Measurements from ENCODE around the gene XRCC6. TPM values are rescaled to one million over a fixed set of nuclear protein-coding genes. Genes with fewer than 3 reads are reported as not detected.

XRCC6 gene
- total RNA-seq, 8 experiments from 2014 or later = 205 to 384 (median 275) TPM

DNA sequence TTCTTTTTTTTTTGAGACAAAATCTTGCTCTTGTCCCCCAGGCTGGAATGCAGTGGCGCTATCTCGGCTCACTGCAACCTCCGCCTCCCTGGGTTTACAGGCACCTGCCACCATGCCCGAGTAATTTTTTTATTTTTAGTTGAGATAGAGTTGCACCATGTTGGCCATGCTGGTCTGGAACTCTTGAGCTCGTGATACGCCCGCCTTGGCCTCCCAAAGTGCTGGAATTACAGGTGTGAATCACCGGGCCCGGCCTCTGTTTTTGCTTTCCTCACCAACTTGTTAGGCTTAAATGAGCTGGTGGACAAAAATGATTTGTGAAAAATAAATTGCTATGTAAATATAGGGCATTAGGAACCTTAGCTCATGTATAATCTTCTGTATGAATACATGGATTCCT is 81.7 kb downstream of the XRCC6 start:
- H3K4me3 ChIP-seq = no peak overlapping the region
- 71 to 100% (median 89%) methylated on average over 1 to 9 of the region's 9 CpGs; no CpG with 5 or more reads in 1 of the 10 experiments for WGBS, 10 experiments
- H3K4me1 ChIP-seq (replicated peaks in 1 of 2) = no peaks in the 10 kb centered on the region
- in situ Hi-C loops (cut with MboI; ENCODE audit: low pct_unique_long_range_greater_than_20kb in 2 of 9, low sequenced_read_pairs in 9 of 9, unreplicated experiment in 9 of 9) = loop anchor here in 2 of 9 experiments (25.0 kb wide), 2 partner anchors 110 to 235 kb away; partner anchors contain the start of genes CCDC134 (in 1 of the 2), CENPM (in 1 of the 2) and TNFRSF13C (in 1 of the 2)
- ATAC-seq (replicated peaks in 6 of 8) = no peak
- H3K27ac ChIP-seq = no peak overlapping the region

DNA sequence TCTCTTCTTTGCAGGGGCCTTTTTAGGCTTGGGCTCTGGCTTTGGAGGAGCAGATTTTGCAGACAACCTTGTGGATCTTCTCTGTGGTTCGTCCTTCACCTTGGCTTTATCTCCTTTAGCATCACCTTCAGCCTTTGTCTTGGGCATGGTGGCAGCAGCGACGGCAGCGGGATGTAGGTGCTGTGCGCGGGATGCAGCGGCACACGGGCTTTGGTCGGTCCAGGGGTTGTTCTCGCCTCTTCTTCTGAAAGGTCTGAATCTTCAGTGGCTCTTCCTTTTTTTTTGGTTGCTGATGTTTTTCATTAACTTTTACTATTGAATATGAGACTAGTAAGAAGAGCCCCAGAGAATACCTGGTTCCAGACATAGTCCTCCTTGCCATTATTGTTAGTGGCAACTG is 88.2 kb downstream of the XRCC6 start:
- 29 to 100% (median 89%) methylated on average over 1 to 8 of the region's 10 CpGs; no CpG with 5 or more reads in 3 of the 10 experiments for WGBS, 10 experiments
- Histone ChIP-seq H3K4me3 (no peak overlapping the region), H3K4me1 (replicated peaks in 1 of 2) (no peaks in the 10 kb centered on the region), H3K27ac (no peak overlapping the region)
- no peak for ATAC-seq (replicated peaks in 6 of 8)
- in situ Hi-C loops (cut with MboI; ENCODE audit: low pct_unique_long_range_greater_than_20kb in 2 of 9, low sequenced_read_pairs in 9 of 9, unreplicated experiment in 9 of 9) = loop anchor here in 2 of 9 experiments (25.0 kb wide), 2 partner anchors 103 to 228 kb away; partner anchors contain the start of genes CCDC134 (in 1 of the 2), CENPM (in 1 of the 2) and TNFRSF13C (in 1 of the 2)

DNA sequence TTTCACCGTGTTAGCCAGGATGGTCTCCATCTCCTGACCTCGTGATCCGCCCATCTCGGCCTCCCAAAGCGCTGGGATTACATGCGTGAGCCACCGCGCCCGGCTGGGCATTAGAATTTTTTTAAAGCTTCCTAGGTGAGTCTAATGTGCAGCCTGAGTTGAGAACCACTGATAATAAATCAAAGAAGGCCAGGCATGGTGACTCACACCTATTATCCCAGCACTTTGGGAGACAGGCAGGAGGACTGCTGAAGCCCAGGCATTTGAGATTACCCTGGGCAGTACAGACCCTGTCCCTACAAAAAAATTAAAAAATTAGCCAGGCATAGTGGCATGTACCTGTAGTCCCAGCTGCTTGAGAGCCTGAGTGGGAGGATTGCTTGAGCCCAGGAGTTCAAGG is 91.9 kb downstream of the XRCC6 start:
- in situ Hi-C loops (cut with MboI; ENCODE audit: low pct_unique_long_range_greater_than_20kb in 2 of 9, low sequenced_read_pairs in 9 of 9, unreplicated experiment in 9 of 9) = loop anchor here in 2 of 9 experiments (25.0 kb wide), 2 partner anchors 99 to 224 kb away; partner anchors contain the start of genes CCDC134 (in 1 of the 2), CENPM (in 1 of the 2) and TNFRSF13C (in 1 of the 2)
- WGBS, 10 experiments = no CpG with 5 or more reads among the region's 9 CpGs
- ATAC-seq (replicated peaks in 6 of 8) = peak in 2 of 8 experiments; percentile 55 to 60
- no peak overlapping the region for H3K27ac ChIP-seq
- H3K4me1 ChIP-seq (replicated peaks in 1 of 2) = no peaks in the 10 kb centered on the region
- no peak overlapping the region for H3K4me3 ChIP-seq

Other genes with a start within 250 kb of the XRCC6 start
- gene TEF, start 239.4 kb upstream of the XRCC6 start, total RNA-seq = 1 to 10 TPM; 3.1 to 6.6 (median 4.9) TPM
- gene TOB2, start 174.5 kb upstream of the XRCC6 start, total RNA-seq = 10 to 100 TPM in 7 of 8 experiments, 1 to 10 TPM in 1; 9.7 to 38.3 (median 22.3) TPM
- gene PHF5A, start 152.6 kb upstream of the XRCC6 start, total RNA-seq = 10 to 100 TPM; 44.1 to 84.5 (median 57.5) TPM
- gene ACO2, start 152.2 kb upstream of the XRCC6 start, total RNA-seq = 100 to 1,000 TPM in 3 of 8 experiments, 10 to 100 TPM in 5; 59.9 to 182 (median 83.6) TPM
- 10 to 100 TPM; 11.6 to 43.1 (median 22.4) TPM for gene POLR3H, start 76.8 kb upstream of the XRCC6 start, total RNA-seq
- 10 to 100 TPM in 1 of 8 experiments, 1 to 10 TPM in 6, under 1 TPM in 1; 0.10 to 18.5 (median 5.6) TPM for gene CSDC2, start 60.3 kb upstream of the XRCC6 start, total RNA-seq
- gene PMM1, start 31.5 kb upstream of the XRCC6 start, total RNA-seq = 10 to 100 TPM; 18.5 to 43.0 (median 26.4) TPM
- 10 to 100 TPM; 25.7 to 60.9 (median 34.1) TPM for gene DESI1, start 252 bp upstream of the XRCC6 start, total RNA-seq
- gene SNU13, start 67.6 kb downstream of the XRCC6 start, total RNA-seq = 100 to 1,000 TPM; 119 to 227 (median 162) TPM
- 1 to 10 TPM in 5 of 8 experiments, under 1 TPM in 2, not detected in 1; 0.11 to 3.5 (median 2.1) TPM for gene MEI1, start 78.2 kb downstream of the XRCC6 start, total RNA-seq
- 10 to 100 TPM in 4 of 8 experiments, 1 to 10 TPM in 4; 7.0 to 19.0 (median 10.2) TPM for gene CCDC134, start 179.4 kb downstream of the XRCC6 start, total RNA-seq
- 100 to 1,000 TPM in 6 of 8 experiments, 10 to 100 TPM in 2; 40.9 to 173 (median 120) TPM for gene SREBF2, start 211.8 kb downstream of the XRCC6 start, total RNA-seq

All from motor neuron (in vitro differentiated cells).